ENCODE measurements around the gene PHF1.

Gene PHF1

DNA sequence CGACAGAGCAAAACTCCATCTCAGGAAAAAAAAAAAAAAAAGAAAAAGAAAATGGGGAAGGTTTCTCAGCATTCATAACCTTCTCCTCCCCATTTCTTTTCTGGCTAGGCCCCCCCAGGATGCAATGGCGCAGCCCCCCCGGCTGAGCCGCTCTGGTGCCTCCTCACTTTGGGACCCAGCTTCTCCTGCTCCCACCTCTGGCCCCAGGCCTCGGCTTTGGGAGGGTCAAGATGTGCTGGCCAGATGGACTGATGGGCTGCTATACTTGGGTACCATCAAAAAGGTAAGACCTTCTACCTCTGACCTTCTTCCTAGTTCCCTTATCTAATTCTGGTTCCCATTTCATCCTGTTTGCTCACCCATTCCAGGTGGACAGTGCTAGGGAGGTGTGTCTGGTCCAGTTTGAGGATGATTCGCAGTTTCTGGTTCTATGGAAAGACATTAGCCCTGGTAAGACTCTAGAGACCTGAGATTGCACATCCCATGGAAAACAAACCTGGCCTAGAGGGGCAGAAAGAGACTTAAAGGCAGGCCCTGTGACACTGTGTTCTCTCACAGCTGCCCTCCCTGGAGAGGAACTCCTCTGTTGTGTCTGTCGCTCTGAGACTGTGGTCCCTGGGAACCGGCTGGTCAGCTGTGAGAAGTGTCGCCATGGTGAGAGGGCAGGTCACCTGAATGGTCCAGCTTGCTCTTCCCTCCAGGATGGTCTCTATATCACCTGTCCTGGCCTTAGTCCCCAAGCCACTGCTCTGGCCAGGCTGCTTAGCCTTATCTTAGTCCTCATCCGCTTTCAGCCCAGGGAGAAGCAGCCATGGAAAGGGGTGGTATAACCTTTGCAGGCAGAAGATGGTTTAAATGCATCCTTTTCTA is 1.6 kb downstream of the PHF1 start:
- TF ChIP-seq CTCF (IDR thresholded peaks at IDR 0.05; ENCODE audit: borderline replicate concordance, insufficient read depth, low read depth, low read length) = no peak
- H3K4me3 ChIP-seq (ENCODE audit: low read depth, low read length) = no peak overlapping the region

- no peak overlapping the region for H3K4me3 ChIP-seq (ENCODE audit: low read depth, low read length)
- no peak for TF ChIP-seq CTCF (IDR thresholded peaks at IDR 0.05; ENCODE audit: borderline replicate concordance, insufficient read depth, low read depth, low read length)
Measured at GRCh38 chr6:33413241-33414120, 2.7 kb downstream of the PHF1 start.

DNA sequence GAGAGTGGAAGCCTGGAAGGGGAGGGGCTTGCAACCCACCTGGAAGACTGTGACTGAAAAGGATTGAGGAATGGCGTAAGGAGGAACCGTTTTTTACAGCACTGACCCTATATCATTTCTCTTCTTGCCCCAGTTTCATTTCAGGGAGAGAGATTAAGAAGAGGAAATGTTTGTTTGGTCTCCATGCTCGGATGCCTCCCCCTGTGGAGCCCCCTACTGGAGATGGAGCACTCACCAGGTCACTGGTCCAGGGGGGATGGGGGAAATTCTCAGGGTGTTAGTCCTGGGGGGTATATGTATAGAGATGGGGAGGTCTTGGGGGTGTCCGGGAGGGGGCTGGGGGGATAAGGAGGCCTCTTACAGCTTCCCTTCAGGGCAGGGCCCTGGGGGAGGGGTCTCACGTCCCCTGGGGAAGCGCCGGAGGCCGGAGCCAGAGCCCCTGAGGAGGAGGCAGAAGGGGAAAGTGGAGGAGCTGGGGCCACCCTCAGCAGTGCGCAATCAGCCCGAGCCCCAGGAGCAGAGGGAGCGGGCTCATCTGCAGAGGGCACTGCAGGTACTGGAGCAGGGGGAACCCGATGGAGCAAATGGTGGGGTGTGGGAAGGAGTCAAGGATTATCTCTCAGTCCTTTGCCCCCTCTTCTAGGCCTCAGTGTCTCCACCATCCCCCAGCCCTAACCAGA is 3.9 kb downstream of the PHF1 start:
- peak; percentile 46; the same call in 1 of the 2 replicates for TF ChIP-seq CTCF (IDR thresholded peaks at IDR 0.05; ENCODE audit: borderline replicate concordance, insufficient read depth, low read depth, low read length)
- no peak overlapping the region for H3K4me3 ChIP-seq (ENCODE audit: low read depth, low read length)

DNA sequence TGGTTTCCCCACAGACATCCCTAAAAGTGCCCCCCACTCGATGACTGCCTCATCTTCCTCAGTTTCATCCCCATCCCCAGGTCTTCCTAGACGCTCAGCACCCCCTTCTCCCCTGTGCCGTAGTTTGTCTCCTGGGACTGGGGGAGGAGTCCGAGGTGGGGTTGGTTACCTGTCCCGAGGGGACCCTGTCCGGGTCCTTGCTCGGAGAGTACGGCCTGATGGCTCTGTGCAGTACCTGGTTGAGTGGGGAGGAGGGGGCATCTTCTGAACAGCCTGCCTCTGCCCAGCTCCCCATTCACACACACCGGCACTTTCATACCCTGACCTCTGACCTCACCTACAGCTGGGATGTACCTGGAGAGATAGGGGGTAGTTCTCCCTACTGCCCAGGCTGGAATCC is 5.0 kb downstream of the PHF1 start:
- no peak overlapping the region for H3K4me3 ChIP-seq (ENCODE audit: low read depth, low read length)

DNA sequence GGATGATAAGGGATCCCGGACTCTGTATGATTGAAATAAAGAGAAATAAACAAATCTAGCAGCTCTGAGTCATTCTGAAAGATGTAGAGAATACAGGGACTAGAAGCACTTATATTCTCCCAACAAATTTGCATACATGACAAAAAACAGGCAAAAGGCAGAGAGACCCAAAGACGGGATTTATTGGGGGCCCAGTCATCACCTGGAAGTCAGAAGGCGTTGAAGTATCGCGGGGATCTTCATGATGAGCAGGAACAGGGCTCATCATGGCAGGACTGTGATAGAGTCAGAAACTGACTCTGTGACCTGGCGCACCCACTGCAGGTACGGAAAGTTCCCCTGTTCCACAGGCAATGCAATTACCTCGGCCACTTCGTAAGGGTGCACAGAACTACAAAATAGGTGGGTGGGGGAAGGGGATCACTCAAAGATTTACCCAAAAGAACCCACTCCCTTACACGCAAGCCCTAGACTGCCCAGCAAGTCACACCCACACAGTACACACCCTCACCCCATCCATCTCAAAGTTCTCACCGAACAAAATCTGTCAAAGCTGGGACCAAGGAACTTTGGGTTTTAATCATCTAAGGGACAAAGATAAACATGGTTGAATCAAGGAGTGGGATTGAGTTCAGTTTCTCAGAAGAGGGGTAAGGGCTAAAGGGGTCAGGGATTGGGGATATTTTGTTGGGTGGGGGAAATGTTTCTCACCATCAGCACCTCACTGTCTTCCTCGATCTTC is 5.7 kb downstream of the PHF1 start:
- no peak for TF ChIP-seq CTCF (IDR thresholded peaks at IDR 0.05; ENCODE audit: borderline replicate concordance, insufficient read depth, low read depth, low read length)
- H3K4me3 ChIP-seq (ENCODE audit: low read depth, low read length) = peak overlapping the region; percentile 54

More for the DNA sequence above, 5.0 kb downstream of the PHF1 start:
- no peak for TF ChIP-seq CTCF (IDR thresholded peaks at IDR 0.05; ENCODE audit: borderline replicate concordance, insufficient read depth, low read depth, low read length)

GRCh38 chr6:33417128-33417902 is 6.5 kb downstream of the PHF1 start:
- H3K4me3 ChIP-seq (ENCODE audit: low read depth, low read length) = peak overlapping the region; percentile 54
- TF ChIP-seq CTCF (IDR thresholded peaks at IDR 0.05; ENCODE audit: borderline replicate concordance, insufficient read depth, low read depth, low read length) = no peak
